Activated naive CD4-positive, alpha-beta T cell treated with anti-CD3 and anti-CD28 coated beads, Interleukin-2, amount 10 ng/mL, durations not matched to agents 7 days and 5 days (primary cell): ENCODE measurements around the gene AFF3.

Experiments used
- CTCF ChIA-PET: fragments of 350-600 bp; sonication (Branson Sonifier 250); formaldehyde crosslinking; loops from one replicate; lab custom pipeline; 2021; ENCODE audit warnings: antibody characterized with exemption; lab: Charles Lee
- DNase-seq: peaks from one replicate; pipeline ENCODE4 v3.0.0-alpha.2; 2020
- H3K27ac Mint-ChIP-seq: one replicate; pipeline ENCODE4 v1.8.0; 2021; ENCODE audit warnings: mild to moderate bottlenecking, moderate library complexity, mixed read lengths
- H3K27me3 Mint-ChIP-seq: one replicate; pipeline ENCODE4 v1.8.0; 2021; ENCODE audit warnings: mild to moderate bottlenecking, mixed read lengths
- H3K36me3 Mint-ChIP-seq: one replicate; pipeline ENCODE4 v1.8.0; 2021; ENCODE audit warnings: mixed read lengths
- H3K4me1 Mint-ChIP-seq: one replicate; pipeline ENCODE4 v1.8.0; 2021; ENCODE audit warnings: mixed read lengths
- H3K4me3 Mint-ChIP-seq: one replicate; pipeline ENCODE4 v1.8.0; 2021; ENCODE audit warnings: mild to moderate bottlenecking, moderate library complexity, mixed read lengths
- H3K9me3 Mint-ChIP-seq: one replicate; pipeline ENCODE4 v1.8.0; 2021; ENCODE audit warnings: mixed read lengths

Gene AFF3

DNA sequence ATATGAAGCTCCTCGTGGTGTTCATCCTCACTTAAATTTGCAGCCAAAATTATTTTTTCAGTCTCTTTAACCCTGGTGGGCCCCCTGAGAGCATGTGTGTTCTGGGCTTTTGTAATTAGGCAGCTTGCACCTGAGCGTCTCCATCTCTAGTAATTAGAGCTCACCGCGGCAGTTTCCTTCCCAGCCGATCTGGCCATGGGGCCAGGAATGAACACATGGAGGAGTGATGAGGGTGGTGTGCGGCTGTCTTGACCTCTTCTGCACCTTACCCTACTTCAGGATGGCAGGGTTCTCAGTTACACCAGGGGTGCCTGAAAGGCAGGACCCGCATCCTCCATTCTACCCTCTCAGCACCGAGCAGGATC, 98.5 kb downstream of the AFF3 start:
- Mint-ChIP-seq H3K4me1 (no peaks in the 10 kb centered on the region), H3K36me3 (no peaks in the 10 kb centered on the region), H3K4me3 (no peak overlapping the region), H3K27ac (no peak overlapping the region), H3K27me3 (no peaks in the 10 kb centered on the region), H3K9me3 (no peaks in the 10 kb centered on the region)
- no peak for DNase-seq
- CTCF ChIA-PET, result no interaction called here

DNA sequence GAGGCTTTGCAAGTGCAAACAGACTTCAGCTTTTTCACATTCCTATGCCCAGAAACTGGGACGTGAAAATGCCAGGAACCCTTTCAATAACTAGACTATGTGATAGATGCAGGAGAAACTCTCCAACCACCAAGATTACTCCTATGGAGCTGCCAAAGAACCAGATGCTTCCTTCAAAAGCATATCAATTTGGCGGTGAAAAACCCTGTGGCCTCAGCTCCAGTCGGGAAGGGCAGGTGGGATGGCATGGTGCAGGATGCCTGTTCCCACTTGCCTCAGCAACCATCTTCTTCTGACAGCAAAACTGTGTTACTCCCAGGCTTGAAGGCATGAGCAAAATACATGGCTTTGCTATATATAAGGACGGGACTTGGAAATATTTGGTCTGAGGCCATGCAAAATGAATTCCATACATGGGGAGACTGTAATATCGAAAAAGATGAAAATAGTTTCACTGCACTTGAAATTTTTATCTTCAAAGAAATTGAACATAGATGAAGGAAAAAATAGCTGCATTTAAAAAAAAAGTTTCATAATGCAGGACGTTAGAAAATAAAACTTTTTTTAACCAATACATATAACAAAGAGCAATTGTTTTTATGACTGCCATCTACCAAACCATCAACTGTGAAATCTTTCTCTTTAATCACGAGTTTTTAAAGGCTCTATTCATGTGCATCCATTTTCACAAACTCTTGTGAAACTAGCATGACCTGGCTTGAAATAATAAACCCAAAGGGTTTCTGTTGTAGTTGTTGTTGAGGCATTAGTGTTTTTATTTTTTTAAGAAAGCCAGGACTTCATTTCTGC, 99.1 kb downstream of the AFF3 start:
- CTCF ChIA-PET, result no interaction called here
- Mint-ChIP-seq H3K27ac (no peak overlapping the region), H3K4me3 (no peak overlapping the region), H3K36me3 (no peaks in the 10 kb centered on the region), H3K4me1 (no peaks in the 10 kb centered on the region), H3K9me3 (no peaks in the 10 kb centered on the region), H3K27me3 (no peaks in the 10 kb centered on the region)
- no peak for DNase-seq

DNA sequence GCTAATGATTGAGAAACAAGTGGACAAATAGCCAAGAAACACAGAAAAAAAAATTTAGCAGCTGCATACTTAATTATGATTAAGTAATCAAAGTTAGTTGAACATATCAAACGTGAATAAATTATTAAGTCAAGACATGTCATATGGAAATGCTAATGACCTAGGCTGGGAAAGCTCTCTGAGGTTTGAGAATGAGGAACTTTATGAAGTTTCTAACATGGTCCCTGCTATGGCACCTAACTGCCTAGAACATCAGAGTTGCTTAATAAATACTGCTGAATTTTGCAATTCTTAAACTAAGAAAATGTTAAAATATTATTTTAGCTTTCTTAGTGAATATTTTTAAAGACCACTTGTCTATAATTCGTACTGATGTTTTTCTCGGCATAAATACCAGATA, 99.8 kb downstream of the AFF3 start:
- no peak for DNase-seq
- CTCF ChIA-PET, result interaction anchor here (0.6 kb wide), 1 partner anchor 240 kb away, joined by 3 read pairs; no protein-coding TSS in a partner anchor
- no peak overlapping the region for H3K4me3 Mint-ChIP-seq
- no peaks in the 10 kb centered on the region for H3K9me3 Mint-ChIP-seq
- H3K36me3 Mint-ChIP-seq, result no peaks in the 10 kb centered on the region
- H3K4me1 Mint-ChIP-seq, result no peaks in the 10 kb centered on the region
- no peak overlapping the region for H3K27ac Mint-ChIP-seq
- no peaks in the 10 kb centered on the region for H3K27me3 Mint-ChIP-seq

GRCh38 chr2:100041946-100042345, 100.4 kb downstream of the AFF3 start:
- Mint-ChIP-seq H3K27me3 (no peaks in the 10 kb centered on the region), H3K4me1 (no peaks in the 10 kb centered on the region), H3K4me3 (no peak overlapping the region), H3K9me3 (no peaks in the 10 kb centered on the region), H3K36me3 (no peaks in the 10 kb centered on the region), H3K27ac (no peak overlapping the region)
- CTCF ChIA-PET, result interaction anchor here (0.6 kb wide), 1 partner anchor 239 kb away, joined by 3 read pairs; no protein-coding TSS in a partner anchor
- DNase-seq, result no peak

GRCh38 chr2:100041385-100041784, 101.0 kb downstream of the AFF3 start:
- CTCF ChIA-PET, result no interaction called here
- Mint-ChIP-seq H3K4me1 (no peaks in the 10 kb centered on the region), H3K27ac (no peak overlapping the region), H3K36me3 (no peaks in the 10 kb centered on the region), H3K27me3 (no peaks in the 10 kb centered on the region), H3K9me3 (no peaks in the 10 kb centered on the region), H3K4me3 (no peak overlapping the region)
- no peak for DNase-seq

DNA sequence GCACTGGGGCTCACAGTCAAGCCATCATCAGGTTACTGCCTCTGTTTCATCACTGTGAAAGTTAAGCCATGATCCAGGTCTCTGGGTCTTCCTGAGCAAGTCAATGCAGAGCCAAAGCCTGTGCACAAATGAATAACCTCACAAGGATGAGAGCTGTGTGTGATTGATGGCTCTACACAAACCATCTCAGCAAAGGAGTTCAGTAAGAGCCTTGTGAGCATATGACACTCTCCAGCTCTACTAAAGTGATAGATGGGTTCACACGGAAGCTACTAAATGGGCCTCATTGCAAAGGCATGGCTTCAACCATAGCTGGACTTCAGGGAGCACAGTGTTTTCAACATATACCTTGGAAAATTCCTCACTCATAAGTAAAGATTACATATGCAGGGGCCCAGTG, 101.5 kb downstream of the AFF3 start:
- Mint-ChIP-seq H3K36me3 (no peaks in the 10 kb centered on the region), H3K4me3 (no peak overlapping the region), H3K4me1 (no peaks in the 10 kb centered on the region), H3K9me3 (no peaks in the 10 kb centered on the region), H3K27ac (no peak overlapping the region), H3K27me3 (no peaks in the 10 kb centered on the region)
- DNase-seq, result no peak
- CTCF ChIA-PET, result no interaction called here

GRCh38 chr2:100039291-100039980, 103.0 kb downstream of the AFF3 start:
- no peaks in the 10 kb centered on the region for H3K4me1 Mint-ChIP-seq
- DNase-seq, result no peak
- CTCF ChIA-PET, result interaction anchor here (0.7 kb wide), 1 partner anchor 210 kb away, joined by 3 read pairs; no protein-coding TSS in a partner anchor

GRCh38 chr2:100038011-100038410, 104.4 kb downstream of the AFF3 start:
- no peak for DNase-seq
- CTCF ChIA-PET, result no interaction called here
- H3K27ac Mint-ChIP-seq, result no peak overlapping the region
- no peaks in the 10 kb centered on the region for H3K9me3 Mint-ChIP-seq
- no peaks in the 10 kb centered on the region for H3K27me3 Mint-ChIP-seq
- H3K36me3 Mint-ChIP-seq, result no peaks in the 10 kb centered on the region
- no peak overlapping the region for H3K4me3 Mint-ChIP-seq
- no peaks in the 10 kb centered on the region for H3K4me1 Mint-ChIP-seq

More at GRCh38 chr2:100039291-100039980, 103.0 kb downstream of the AFF3 start:
- Mint-ChIP-seq H3K36me3 (no peaks in the 10 kb centered on the region), H3K9me3 (no peaks in the 10 kb centered on the region), H3K27ac (no peak overlapping the region), H3K4me3 (no peak overlapping the region), H3K27me3 (no peaks in the 10 kb centered on the region)

- CTCF ChIA-PET, result no interaction called here
- H3K4me1 Mint-ChIP-seq, result no peaks in the 10 kb centered on the region
- no peaks in the 10 kb centered on the region for H3K36me3 Mint-ChIP-seq
- H3K27me3 Mint-ChIP-seq, result no peaks in the 10 kb centered on the region
- no peak overlapping the region for H3K27ac Mint-ChIP-seq
- no peak for DNase-seq
- H3K4me3 Mint-ChIP-seq, result no peak overlapping the region
- H3K9me3 Mint-ChIP-seq, result no peaks in the 10 kb centered on the region
Observed at GRCh38 chr2:100036793-100037192, 105.6 kb downstream of the AFF3 start.

DNA sequence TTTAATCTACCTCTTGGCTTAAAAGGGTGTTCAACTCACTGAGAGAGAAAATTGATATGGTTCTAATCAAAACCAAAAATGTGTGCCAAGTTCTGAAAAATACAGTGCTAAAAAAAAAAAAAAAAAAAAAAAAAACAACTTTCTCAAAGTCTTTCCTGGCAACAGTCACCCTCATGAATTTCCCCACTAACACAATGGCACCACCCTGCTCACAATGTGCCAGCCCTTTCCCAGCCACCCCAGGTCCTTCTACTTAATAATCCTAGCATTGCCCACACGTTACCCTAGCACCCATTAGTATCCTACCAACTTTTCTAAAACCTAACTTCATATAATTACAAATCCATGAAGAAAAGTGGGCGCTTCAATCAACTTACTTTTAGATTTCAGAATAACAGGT, 106.4 kb downstream of the AFF3 start:
- Mint-ChIP-seq H3K9me3 (no peaks in the 10 kb centered on the region), H3K4me1 (no peaks in the 10 kb centered on the region), H3K27me3 (no peaks in the 10 kb centered on the region), H3K27ac (no peak overlapping the region), H3K36me3 (no peaks in the 10 kb centered on the region), H3K4me3 (no peak overlapping the region)
- CTCF ChIA-PET, result no interaction called here
- DNase-seq, result no peak

- Mint-ChIP-seq H3K9me3 (no peaks in the 10 kb centered on the region), H3K36me3 (no peaks in the 10 kb centered on the region), H3K4me1 (no peaks in the 10 kb centered on the region), H3K27ac (no peak overlapping the region), H3K27me3 (no peaks in the 10 kb centered on the region), H3K4me3 (no peak overlapping the region)
- CTCF ChIA-PET, result interaction anchor here (0.6 kb wide), 1 partner anchor 28 kb away, joined by 4 read pairs; no protein-coding TSS in a partner anchor
- DNase-seq, result no peak
Observed at GRCh38 chr2:100034431-100034830, 108.0 kb downstream of the AFF3 start.

- Mint-ChIP-seq H3K9me3 (no peaks in the 10 kb centered on the region), H3K4me3 (no peak overlapping the region), H3K4me1 (no peaks in the 10 kb centered on the region), H3K27me3 (no peaks in the 10 kb centered on the region), H3K36me3 (no peaks in the 10 kb centered on the region), H3K27ac (no peak overlapping the region)
- CTCF ChIA-PET, result interaction anchor here (0.6 kb wide), 1 partner anchor 27 kb away, joined by 4 read pairs; no protein-coding TSS in a partner anchor
- DNase-seq, result no peak
Observed at GRCh38 chr2:100033976-100034375, 108.4 kb downstream of the AFF3 start.

DNA sequence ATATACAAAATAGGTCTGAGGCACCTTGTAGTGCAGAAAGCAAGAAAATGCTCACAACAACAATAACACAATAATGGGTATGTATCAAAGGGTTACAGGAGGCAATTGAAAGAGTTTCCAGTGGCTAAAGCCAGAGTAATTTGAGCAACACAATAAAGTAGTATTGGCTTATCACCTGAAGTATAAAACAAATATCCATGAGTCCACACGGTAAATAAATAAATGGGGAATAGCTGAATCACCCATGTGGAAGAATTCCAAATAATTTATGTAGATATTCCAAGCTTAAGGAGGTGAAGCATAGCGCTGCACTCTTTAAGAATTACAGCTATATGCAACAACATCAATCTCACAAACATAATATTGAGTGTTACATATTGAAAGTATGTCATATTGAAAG, 110.8 kb downstream of the AFF3 start:
- no peaks in the 10 kb centered on the region for H3K4me1 Mint-ChIP-seq

DNA sequence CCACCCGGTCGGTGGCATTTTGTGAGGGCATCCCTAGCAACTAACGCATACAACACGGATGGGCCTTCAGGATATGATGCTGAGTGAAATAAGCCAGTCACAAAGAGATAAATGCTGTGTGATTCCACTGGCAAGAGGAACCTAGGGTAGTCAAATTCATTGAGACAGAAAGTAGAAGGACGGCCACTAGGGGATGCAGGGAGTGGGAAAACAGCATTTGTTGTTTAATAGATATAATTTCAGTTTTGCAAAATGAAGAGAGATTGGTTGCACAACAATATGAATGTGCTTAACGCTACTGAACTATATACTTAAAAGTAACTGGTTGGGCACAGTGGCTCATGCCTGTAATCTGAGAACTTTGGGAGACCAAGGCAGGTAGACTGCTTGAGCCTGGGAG, 112.9 kb downstream of the AFF3 start:
- Mint-ChIP-seq H3K27me3 (no peaks in the 10 kb centered on the region), H3K9me3 (no peaks in the 10 kb centered on the region), H3K36me3 (no peaks in the 10 kb centered on the region), H3K4me1 (no peaks in the 10 kb centered on the region), H3K27ac (no peak overlapping the region), H3K4me3 (no peak overlapping the region)
- no peak for DNase-seq
- CTCF ChIA-PET, result no interaction called here

More for the DNA sequence above, 110.8 kb downstream of the AFF3 start:
- H3K27ac Mint-ChIP-seq, result no peak overlapping the region
- no peak for DNase-seq
- H3K36me3 Mint-ChIP-seq, result no peaks in the 10 kb centered on the region
- CTCF ChIA-PET, result no interaction called here
- no peak overlapping the region for H3K4me3 Mint-ChIP-seq
- no peaks in the 10 kb centered on the region for H3K9me3 Mint-ChIP-seq
- no peaks in the 10 kb centered on the region for H3K27me3 Mint-ChIP-seq
